Right lobe of liver (tissue), 6 donors: Measurements from ENCODE around the gene BCO1. TPM values are rescaled to one million over a fixed set of nuclear protein-coding genes. Genes with fewer than 3 reads are reported as not detected.
A peak's percentile ranks its signal among the peaks of the same experiment; 100 is the strongest.

Source experiments
- ATAC-seq, 4 donors: fragments of 200-7000 bp; cut with Tn5 transposase; one replicate each; pipeline ENCODE4 v1.9.1; 2020; ENCODE audit warnings: mild to moderate bottlenecking in 4 of 4, moderate library complexity in 4 of 4
- DNase-seq, 3 donors: peaks; one replicate each; pipeline ENCODE4 v3.0.0-alpha.2; 2020
- H3K27ac ChIP-seq, 3 donors: fragments of 200-600 bp; one replicate each; pipeline ENCODE4 v1.8.0; 2022
- H3K27me3 ChIP-seq, 2 donors: fragments of 200-600 bp; one replicate each; pipeline ENCODE4 v1.8.0; 2022
- H3K36me3 ChIP-seq, 4 donors: fragments of 200-600 bp; sonication (generic) in 1 of 4; one replicate each; pipeline versions ENCODE4 v1.5.1 to v1.8.0; 2017 to 2022; ENCODE audit warnings: control low read depth in 1 of 4
- H3K4me1 ChIP-seq, 4 donors: fragments of 200-600 bp; sonication (generic) in 1 of 4; one replicate each; pipeline versions ENCODE4 v1.5.1 to v1.8.0; 2017 to 2022; ENCODE audit warnings: control low read depth in 1 of 4
- H3K4me3 ChIP-seq, 3 donors: fragments of 200-600 bp; one replicate each; pipeline ENCODE4 v1.8.0; 2022
- H3K9me3 ChIP-seq, 4 donors: fragments of 200-600 bp; sonication (generic) in 1 of 4; one replicate each; pipeline versions ENCODE4 v1.5.1 to v1.8.0; 2017 to 2022; ENCODE audit warnings: control low read depth in 1 of 4
- POLR2A ChIP-seq: fragments of 450-650 bp; IDR thresholded peaks from one replicate; pipeline ENCODE4 v1.6.1; 2017; ENCODE audit warnings: antibody characterized with exemption, mild to moderate bottlenecking
- WGBS: methylation state at CpG from one replicate; pipeline ENCODE4 v1.1.6; 2018; ENCODE audit warnings: low coverage, low lambda C conversion rate; ENCODE audit not compliant: insufficient coverage; ENCODE audit errors: missing lambda C conversion rate; 5-methylcytosine and 5-hydroxymethylcytosine counted together
- intact Hi-C, 2 donors: fragments of 100-400 bp; cut with DNase I; formaldehyde crosslinking; loops; one replicate each; pipeline versions ENCODE4 v1.11.2 to v1.14.1; 2022
- total RNA-seq, 6 experiments: library from RNA; depleted of rRNA in 2 of 6; stranded (reverse); fragments of >200 nt in 2 of 6; fragmentation: NEBNext Ultra II Directional in 3 of 6; extraction: Animal tissue kit (Norgen Biotek cat#: 25700) in 3 of 6; gene quantifications; one replicate each; pipeline versions ENCODE4 v1.1.0 to v1.2.4, GENCODE V29; 2016 to 2023
- TF ChIP-seq, protein P1 (sequence below), 4 donors: fragments of 200-600 bp in 3 of 4; fragments of 450-650 bp in 1 of 4; IDR thresholded peaks; one replicate each; pipeline versions ENCODE4 v1.5.1 to v1.8.0; 2016 to 2022; ENCODE audit warnings: antibody characterized with exemption in 4 of 4, mild to moderate bottlenecking in 2 of 4
- donor health status: DM: no; HTN: yes; CAD: no.
- donor health status: DM: no; HTN: no; CAD: no.
- donor health status: DM: no; HTN: no; CAD: no.
- donor health status: DM: no; HTN: yes; CAD: no.
- donor health status: DM: no; HTN: yes; CAD: no.

Gene BCO1
- total RNA-seq, 6 experiments from 2014 or later, result 0.11 to 0.55 (median 0.31) TPM; not detected in 1

DNA sequence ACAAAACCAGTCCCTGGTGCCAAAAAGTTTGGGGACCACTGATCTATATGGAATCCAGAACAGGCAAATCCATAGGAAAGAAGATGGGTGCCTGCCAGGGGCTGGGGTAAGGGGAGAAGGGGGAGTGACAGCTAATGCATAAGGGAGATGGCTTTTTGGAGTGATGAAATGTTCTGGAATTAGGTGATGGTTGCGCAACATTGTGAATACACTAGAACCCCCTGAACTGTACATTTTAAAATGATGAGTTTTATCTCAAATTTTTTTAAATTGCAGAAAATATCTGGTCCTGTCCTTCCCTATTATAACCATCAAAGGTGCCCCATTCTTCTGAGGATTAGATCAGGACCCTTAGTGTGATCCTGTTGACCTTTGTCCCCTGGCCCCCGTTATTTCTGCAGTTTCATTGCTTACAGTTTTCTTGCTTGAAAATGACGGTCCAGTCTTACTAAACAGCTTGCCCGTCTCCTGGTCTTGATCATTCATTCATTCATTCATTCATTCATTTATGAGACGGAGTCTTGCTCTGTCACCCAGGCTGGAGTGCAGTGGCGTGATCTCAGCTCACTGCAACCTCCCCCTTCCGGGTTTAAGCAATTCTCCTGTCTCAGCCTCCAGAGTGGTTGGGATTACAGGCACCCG lies 4.6 kb downstream of the BCO1 start:
- no peak for DNase-seq
- WGBS, result 80% methylated on average over 7 of the region's 8 CpGs

DNA sequence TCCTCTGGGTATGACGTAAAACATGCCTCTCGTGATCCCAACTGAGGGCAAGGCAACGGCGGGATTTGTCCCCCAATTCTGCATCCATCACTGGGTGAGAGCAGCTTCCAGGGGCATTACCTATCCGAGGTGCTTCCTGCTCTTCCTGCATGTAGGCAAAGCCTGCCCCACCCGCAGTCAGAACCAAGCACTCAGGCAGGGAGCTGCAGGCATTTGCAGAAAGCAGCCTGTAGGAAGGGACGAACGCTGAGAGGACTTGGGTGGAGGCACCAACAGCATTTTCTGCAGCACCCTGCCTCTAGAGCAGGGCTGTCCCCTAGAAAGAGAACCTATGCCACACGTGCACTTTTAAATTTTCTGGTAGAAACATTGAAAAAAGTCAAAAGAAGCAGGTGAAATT lies 5.5 kb downstream of the BCO1 start:
- H3K27me3 ChIP-seq, result no peaks in the 10 kb centered on the region
- DNase-seq (no peak), ATAC-seq (no peak)
- no peak overlapping the region for H3K27ac ChIP-seq
- H3K4me1 ChIP-seq, result peaks cover 0 to 5% (median 0%) of the 10 kb centered on the region in 4 donors
- no peaks in the 10 kb centered on the region for H3K9me3 ChIP-seq
- H3K36me3 ChIP-seq, result no peaks in the 10 kb centered on the region
- TF ChIP-seq POLR2A, result no peak
- TF ChIP-seq, protein P1, sequence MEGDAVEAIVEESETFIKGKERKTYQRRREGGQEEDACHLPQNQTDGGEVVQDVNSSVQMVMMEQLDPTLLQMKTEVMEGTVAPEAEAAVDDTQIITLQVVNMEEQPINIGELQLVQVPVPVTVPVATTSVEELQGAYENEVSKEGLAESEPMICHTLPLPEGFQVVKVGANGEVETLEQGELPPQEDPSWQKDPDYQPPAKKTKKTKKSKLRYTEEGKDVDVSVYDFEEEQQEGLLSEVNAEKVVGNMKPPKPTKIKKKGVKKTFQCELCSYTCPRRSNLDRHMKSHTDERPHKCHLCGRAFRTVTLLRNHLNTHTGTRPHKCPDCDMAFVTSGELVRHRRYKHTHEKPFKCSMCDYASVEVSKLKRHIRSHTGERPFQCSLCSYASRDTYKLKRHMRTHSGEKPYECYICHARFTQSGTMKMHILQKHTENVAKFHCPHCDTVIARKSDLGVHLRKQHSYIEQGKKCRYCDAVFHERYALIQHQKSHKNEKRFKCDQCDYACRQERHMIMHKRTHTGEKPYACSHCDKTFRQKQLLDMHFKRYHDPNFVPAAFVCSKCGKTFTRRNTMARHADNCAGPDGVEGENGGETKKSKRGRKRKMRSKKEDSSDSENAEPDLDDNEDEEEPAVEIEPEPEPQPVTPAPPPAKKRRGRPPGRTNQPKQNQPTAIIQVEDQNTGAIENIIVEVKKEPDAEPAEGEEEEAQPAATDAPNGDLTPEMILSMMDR (IDR thresholded peaks at IDR 0.05), result no peak
- H3K4me3 ChIP-seq, result no peak overlapping the region
- intact Hi-C loops, result no loop called here
- 78% methylated on average over 1 of the region's 9 CpGs for WGBS

More for the DNA sequence above, 4.6 kb downstream of the BCO1 start:
- no peak for TF ChIP-seq POLR2A
- TF ChIP-seq, protein P1 (IDR thresholded peaks at IDR 0.05), result no peak
- H3K27me3 ChIP-seq, result no peaks in the 10 kb centered on the region
- no peaks in the 10 kb centered on the region for H3K36me3 ChIP-seq
- no peak overlapping the region for H3K27ac ChIP-seq
- intact Hi-C loops, result no loop called here
- ATAC-seq, result no peak
- no peaks in the 10 kb centered on the region for H3K9me3 ChIP-seq
- no peak overlapping the region for H3K4me3 ChIP-seq
- H3K4me1 ChIP-seq, result peaks cover 0 to 5% (median 0%) of the 10 kb centered on the region in 4 donors

DNA sequence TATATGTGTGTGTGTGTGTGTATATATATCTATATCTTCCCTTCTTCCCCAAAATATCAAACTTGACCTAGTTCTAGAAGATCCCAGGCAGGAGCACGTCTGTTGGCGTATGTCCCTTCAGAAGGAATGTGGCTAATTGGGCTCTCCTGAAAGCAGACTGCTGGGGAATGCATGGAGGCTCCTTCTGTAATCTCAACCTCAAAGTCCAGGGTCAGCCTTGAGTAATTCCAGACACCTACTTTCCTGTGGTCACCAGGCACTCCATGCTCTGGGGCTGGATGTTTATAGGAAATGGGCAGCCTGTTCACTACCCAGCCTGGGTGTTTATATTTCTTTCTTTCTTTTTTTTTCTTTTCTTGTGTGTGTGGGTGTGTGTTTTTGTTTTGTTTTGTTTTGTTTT lies 13.4 kb downstream of the BCO1 start:
- DNase-seq (no peak), ATAC-seq (peak; percentile 18 to 55 (median 36))
- H3K27ac ChIP-seq, result no peak overlapping the region
- no peaks in the 10 kb centered on the region for H3K27me3 ChIP-seq
- no peaks in the 10 kb centered on the region for H3K9me3 ChIP-seq
- TF ChIP-seq, protein P1 (IDR thresholded peaks at IDR 0.05), result no peak
- no peak for TF ChIP-seq POLR2A
- no peaks in the 10 kb centered on the region for H3K4me1 ChIP-seq
- intact Hi-C loops, result no loop called here
- whole genome bisulfite sequencing, result 50% methylated on average over 2 of the region's 2 CpGs
- no peaks in the 10 kb centered on the region for H3K36me3 ChIP-seq
- no peak overlapping the region for H3K4me3 ChIP-seq

DNA sequence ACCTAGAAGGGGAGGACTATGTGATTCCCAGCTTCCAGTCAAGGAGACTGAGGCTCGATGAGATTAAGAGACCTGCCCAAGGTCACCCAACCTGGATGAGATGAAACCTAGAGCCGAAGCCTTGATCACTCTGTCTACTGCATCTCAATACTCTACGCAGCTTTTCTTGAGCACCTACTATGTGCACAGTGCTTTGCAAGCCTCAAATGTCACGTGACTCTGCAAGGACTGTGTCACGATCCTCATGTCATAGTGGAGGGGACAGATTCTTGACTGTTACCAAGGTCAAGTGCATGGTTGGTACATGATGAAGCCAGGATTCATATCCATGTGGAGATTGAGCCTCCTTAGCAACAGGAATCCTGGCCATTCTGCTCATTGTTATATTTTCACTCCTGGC lies 14.7 kb downstream of the BCO1 start:
- H3K36me3 ChIP-seq, result no peaks in the 10 kb centered on the region
- WGBS, result 100% methylated on average over 1 of the region's 5 CpGs

More for the DNA sequence above, 14.7 kb downstream of the BCO1 start:
- Histone ChIP-seq H3K4me1 (no peaks in the 10 kb centered on the region), H3K9me3 (no peaks in the 10 kb centered on the region), H3K27ac (no peak overlapping the region), H3K4me3 (no peak overlapping the region), H3K27me3 (no peaks in the 10 kb centered on the region)
- no peak for ATAC-seq
- TF ChIP-seq POLR2A, result no peak
- TF ChIP-seq, protein P1 (IDR thresholded peaks at IDR 0.05), result no peak
- intact Hi-C loops, result no loop called here
- no peak for DNase-seq
